GM12801 (cell line): ENCODE measurements around the gene APBB2.

ENCODE experiments used
- TF ChIP-seq, protein P1 (sequence below): IDR thresholded peaks from one replicate; pipeline ENCODE4 v1.5.1; 2011; ENCODE audit warnings: control low read depth; ENCODE audit not compliant: insufficient read length; ENCODE audit errors: extremely low read depth

Gene APBB2

DNA sequence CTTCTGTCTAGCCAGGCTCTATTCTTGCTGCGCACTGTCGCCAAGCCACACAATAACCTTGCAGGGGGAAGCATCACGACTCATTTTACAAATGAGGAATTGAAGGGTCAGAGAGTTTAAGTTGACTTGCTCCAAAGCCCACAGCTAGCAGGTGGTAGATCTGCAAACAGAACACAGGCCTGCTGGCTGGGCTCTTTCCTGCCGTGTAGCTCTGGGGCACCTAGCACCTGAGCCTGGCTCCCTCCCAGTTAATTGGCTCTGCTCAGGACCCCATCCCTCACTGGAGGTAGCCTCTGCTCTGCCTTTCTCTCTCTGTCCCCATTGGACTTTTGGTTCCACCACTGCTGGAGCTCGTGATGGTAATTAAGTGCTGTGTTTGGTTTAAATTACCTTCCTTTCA, 366.1 kb downstream of the APBB2 start:
- TF ChIP-seq, protein P1, sequence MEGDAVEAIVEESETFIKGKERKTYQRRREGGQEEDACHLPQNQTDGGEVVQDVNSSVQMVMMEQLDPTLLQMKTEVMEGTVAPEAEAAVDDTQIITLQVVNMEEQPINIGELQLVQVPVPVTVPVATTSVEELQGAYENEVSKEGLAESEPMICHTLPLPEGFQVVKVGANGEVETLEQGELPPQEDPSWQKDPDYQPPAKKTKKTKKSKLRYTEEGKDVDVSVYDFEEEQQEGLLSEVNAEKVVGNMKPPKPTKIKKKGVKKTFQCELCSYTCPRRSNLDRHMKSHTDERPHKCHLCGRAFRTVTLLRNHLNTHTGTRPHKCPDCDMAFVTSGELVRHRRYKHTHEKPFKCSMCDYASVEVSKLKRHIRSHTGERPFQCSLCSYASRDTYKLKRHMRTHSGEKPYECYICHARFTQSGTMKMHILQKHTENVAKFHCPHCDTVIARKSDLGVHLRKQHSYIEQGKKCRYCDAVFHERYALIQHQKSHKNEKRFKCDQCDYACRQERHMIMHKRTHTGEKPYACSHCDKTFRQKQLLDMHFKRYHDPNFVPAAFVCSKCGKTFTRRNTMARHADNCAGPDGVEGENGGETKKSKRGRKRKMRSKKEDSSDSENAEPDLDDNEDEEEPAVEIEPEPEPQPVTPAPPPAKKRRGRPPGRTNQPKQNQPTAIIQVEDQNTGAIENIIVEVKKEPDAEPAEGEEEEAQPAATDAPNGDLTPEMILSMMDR = no peak

DNA sequence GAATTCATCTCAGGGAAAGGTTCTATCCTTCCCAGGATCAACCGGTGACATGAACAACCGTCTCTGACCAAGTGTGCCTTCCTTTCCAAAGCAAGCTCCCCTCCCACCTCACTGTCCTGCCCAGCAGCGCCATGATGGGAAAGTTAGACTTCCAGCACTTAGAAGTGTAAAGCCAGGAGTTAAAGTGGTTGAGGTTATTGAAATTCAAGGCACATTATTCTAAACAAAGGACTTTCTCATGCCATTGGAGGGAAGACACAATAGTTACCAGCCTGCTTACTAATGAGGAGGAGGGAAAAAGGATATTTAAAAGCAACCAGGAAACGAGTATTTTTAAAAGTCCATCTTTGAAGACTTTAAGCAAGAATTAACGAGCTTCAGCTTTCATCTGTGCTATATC, 367.8 kb downstream of the APBB2 start:
- TF ChIP-seq, protein P1 = no peak

DNA sequence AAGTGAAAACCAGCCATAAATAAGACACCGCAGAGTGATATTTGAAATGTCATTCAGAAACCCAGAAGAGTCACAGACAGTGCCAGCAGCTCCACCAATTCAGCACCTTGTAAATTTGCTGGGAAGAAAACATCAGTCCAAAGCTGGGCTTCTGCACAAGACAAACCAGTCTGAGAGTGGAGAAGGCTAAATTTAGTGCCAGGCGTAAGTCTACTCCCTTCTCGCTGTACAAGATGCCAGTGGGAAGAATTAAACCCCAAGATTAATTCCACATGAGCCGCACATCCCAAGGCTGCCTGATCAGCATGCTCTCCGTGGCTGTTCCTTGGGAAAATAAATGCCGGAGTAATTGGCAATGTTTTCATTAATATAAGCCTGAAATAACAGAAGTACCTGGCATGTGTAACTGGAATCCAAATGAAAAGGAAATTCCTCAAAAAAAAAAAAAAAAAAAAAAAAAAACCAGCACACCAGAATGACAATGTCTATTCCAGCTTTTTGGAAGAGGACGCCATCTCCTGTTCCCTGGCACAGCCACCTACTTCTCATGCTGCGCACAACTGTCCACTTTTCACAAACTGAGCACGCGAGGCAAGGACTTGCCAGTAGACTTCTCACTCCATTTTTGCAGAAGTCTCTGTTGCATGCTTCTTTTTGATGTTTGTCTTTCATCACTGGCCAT, 369.0 kb downstream of the APBB2 start:
- TF ChIP-seq, protein P1 = no peak

DNA sequence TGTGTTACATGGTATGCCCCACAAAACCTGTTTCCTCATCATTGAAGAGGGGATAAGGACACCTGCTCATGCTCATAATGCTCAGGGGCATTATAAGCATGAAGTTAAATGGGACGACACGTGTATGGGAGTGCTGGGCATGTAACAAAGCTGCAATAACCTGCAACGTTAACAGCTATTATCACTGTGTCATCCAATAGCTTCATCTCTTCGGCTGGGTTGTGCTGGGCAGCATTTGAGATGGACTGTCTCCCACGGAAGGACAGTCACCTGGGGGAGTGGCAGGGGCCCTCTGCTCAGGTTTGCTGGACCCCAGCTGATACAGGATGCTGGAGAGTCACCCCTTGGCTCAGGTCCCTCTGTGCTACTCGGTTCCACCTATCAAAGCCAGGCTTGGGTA, 370.1 kb downstream of the APBB2 start:
- TF ChIP-seq, protein P1 = no peak

DNA sequence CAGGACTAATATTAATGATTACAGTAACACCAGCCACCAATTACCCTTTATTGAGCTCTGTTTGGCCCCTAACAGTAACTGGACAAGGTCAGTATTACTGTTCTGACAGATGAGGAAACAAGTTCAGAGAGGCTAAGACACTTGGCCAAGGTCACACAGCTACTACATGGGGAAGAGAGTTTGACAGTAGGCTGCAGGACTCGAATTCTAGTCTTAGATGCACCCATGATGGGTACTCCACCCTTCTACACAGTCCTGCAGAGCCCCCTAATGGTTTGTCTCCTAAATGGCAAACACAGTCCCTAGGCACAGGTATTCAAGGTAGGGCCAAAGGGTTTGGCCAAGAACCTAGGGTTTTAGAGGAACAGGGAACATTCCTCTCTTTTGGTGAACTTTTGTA, 370.6 kb downstream of the APBB2 start:
- TF ChIP-seq, protein P1 = no peak

DNA sequence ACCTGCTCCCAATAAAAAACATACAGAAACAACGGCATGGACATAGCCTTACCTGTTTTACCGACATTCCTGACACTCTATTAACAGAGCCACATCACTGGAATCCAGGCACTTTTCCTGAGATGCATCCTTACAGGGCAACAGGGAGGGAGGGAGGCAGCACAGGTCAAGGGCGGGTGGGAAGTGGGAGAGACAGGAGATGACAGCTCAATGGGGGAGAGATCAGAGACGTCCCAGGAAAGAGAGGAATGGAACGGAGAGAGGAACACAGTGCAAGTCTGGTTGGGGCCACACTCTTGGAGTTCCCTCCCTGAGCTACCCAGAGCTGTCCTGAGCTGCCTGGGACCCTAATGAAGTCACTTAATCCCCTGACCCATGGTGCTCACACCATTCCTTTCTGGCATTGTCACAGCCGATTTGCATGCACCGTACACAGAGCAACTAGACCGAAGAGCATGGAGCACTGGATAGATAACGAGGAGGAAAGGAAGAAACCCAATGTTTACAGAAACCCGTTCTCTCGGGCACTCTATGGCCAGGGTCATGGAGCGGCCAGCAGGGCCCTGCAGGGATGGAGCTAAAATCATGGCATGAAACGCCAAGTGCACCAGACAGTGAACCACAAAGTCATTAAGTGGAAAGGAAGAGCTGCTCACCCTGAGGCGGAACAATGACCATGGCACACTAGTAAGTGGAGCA, 371.5 kb downstream of the APBB2 start:
- TF ChIP-seq, protein P1 = no peak

DNA sequence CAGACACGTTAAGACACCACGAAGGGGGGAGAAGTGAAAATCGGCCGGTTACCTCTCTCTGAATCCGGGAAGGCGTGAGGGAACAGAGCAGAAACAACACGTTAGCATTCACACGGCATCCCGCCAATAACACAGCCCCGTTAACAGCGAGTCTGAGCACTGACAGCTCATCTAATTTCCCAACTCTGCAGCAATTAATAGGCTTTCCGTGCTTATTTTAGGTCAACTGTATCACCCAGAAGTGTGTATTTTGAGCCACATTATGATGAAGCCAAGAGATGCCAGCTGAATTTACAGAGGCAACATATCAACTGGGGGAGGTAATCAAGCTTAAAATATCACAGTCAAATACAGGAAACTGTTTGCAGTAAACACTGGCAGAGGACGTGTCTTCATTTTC, 372.0 kb downstream of the APBB2 start:
- TF ChIP-seq, protein P1 = no peak
